Endothelial cell of umbilical vein (primary cell): ENCODE measurements around the gene NCOA6. TPM values are rescaled to one million over a fixed set of nuclear protein-coding genes. Genes with fewer than 3 reads are reported as not detected.
A peak's percentile ranks its signal among the peaks of the same experiment; 100 is the strongest.

Experiments
- BruUV-seq: library from RNA; stranded (reverse); fragments of 400-500 nt; replicated peaks from 2 replicates; lab custom pipeline; 2021; lab: Mats Ljungman, UMichigan
- CTCF ChIA-PET: fragments of 300-600, 350-600 bp; sonication (Branson Sonifier 250); formaldehyde crosslinking; loops from one replicate; lab custom pipeline; 2021; ENCODE audit warnings: antibody characterized with exemption, inconsistent platforms; lab: Charles Lee
- POLR2A ChIA-PET: fragments of 300-600, 350-600 bp; sonication (Branson Sonifier 250); formaldehyde crosslinking; loops from one replicate; lab custom pipeline; 2021; ENCODE audit warnings: antibody characterized with exemption, inconsistent platforms; lab: Charles Lee
- DNase-seq: peaks from one replicate; pipeline ENCODE4 v3.0.0-alpha.2; 2011; ENCODE audit warnings: low read depth, low spot score
- FAIRE-seq: peaks from 2 replicates; lab custom pipeline; 2011; peaks lifted over from hg19 to GRCh38; lab: Jason Lieb, UNC
- H2AFZ ChIP-seq: 2 replicates; pipeline ENCODE4 v1.6.0; 2012; ENCODE audit warnings: low read depth, low read length, control low read depth, inconsistent platforms
- H3K27ac ChIP-seq: 2 replicates; pipeline ENCODE4 v1.5.1; 2011; ENCODE audit warnings: low read depth, mild to moderate bottlenecking, control low read depth, low read length, moderate library complexity; ENCODE audit not compliant: insufficient read depth
- H3K27me3 ChIP-seq, 2 experiments: 2 replicates each; pipeline versions ENCODE4 v1.6.0 to v1.6.1; 2011; ENCODE audit warnings: low read length in 2 of 2, mixed read lengths in 1 of 2; ENCODE audit not compliant: control insufficient read depth in 2 of 2, insufficient read depth in 2 of 2
- H3K36me3 ChIP-seq, 2 experiments: 2 replicates in 1 of 2; 3 replicates in 1 of 2; pipeline ENCODE4 v1.5.1; 2011; ENCODE audit warnings: low read length in 2 of 2, mild to moderate bottlenecking in 1 of 2, moderate library complexity in 1 of 2; ENCODE audit not compliant: control insufficient read depth in 2 of 2, insufficient read depth in 2 of 2; ENCODE audit errors: extremely low read depth in 1 of 2
- H3K4me1 ChIP-seq: 3 replicates; pipeline ENCODE4 v1.5.1; 2011; ENCODE audit warnings: mild to moderate bottlenecking, low read length; ENCODE audit not compliant: control insufficient read depth, insufficient read depth; ENCODE audit errors: extremely low read depth
- H3K4me2 ChIP-seq: 2 replicates; pipeline ENCODE4 v1.6.1; 2011; ENCODE audit warnings: low read length, control low read depth, mixed read lengths; ENCODE audit not compliant: insufficient read depth
- H3K4me3 ChIP-seq, 3 experiments: fragments of 200-600 bp in 1 of 3; sonication (generic), shearing (Covaris generic) in 1 of 3; replicated peaks in 1 of 3; 2 replicates each; pipeline ENCODE4 v1.5.1; 2011 to 2016; ENCODE audit warnings: control low read depth in 3 of 3, low read length in 3 of 3, mild to moderate bottlenecking in 2 of 3, inconsistent platforms in 1 of 3, low read depth in 1 of 3, moderate library complexity in 1 of 3; ENCODE audit not compliant: insufficient read depth in 1 of 3
- H3K79me2 ChIP-seq: 2 replicates; pipeline ENCODE4 v1.6.0; 2012; ENCODE audit warnings: low read length, inconsistent platforms; ENCODE audit not compliant: control insufficient read depth, insufficient read depth
- H3K9ac ChIP-seq: replicated peaks from 2 replicates; pipeline ENCODE3; 2011; ENCODE audit warnings: low read length, control low read depth; ENCODE audit not compliant: insufficient read depth; ENCODE audit errors: extremely low read depth
- H3K9me1 ChIP-seq: replicated peaks from 3 replicates; pipeline ENCODE4 v1.6.0; 2011; ENCODE audit warnings: mild to moderate bottlenecking, low read length; ENCODE audit not compliant: control insufficient read depth, insufficient read depth; ENCODE audit errors: extremely low read depth
- H3K9me3 ChIP-seq: replicated peaks from 2 replicates; pipeline ENCODE4 v1.5.1; 2012; ENCODE audit warnings: low read length, inconsistent platforms; ENCODE audit not compliant: control insufficient read depth, insufficient read depth
- H4K20me1 ChIP-seq: replicated peaks from 2 replicates; pipeline ENCODE3; 2011; ENCODE audit warnings: mild to moderate bottlenecking, low read length; ENCODE audit not compliant: control insufficient read depth, insufficient read depth; ENCODE audit errors: extremely low read depth
- EZH2 ChIP-seq: IDR thresholded peaks from 2 replicates; pipeline ENCODE4 v1.6.1; 2012; ENCODE audit warnings: borderline replicate concordance, low read depth, mild to moderate bottlenecking, moderate library complexity, low read length, inconsistent platforms; ENCODE audit not compliant: severe bottlenecking
- FOS ChIP-seq: IDR thresholded peaks from 2 replicates; pipeline ENCODE4 v1.6.1; 2011; ENCODE audit warnings: mild to moderate bottlenecking, low read length, moderate library complexity, borderline replicate concordance; ENCODE audit not compliant: insufficient read depth
- GATA2 ChIP-seq: IDR thresholded peaks from 2 replicates; pipeline ENCODE4 v1.7.0; 2011; ENCODE audit warnings: low read depth, mild to moderate bottlenecking, moderate library complexity, mixed read lengths, low read length; ENCODE audit not compliant: insufficient read length, insufficient read depth
- JUN ChIP-seq: IDR thresholded peaks from 2 replicates; pipeline ENCODE4 v1.6.1; 2011; ENCODE audit warnings: borderline replicate concordance, low read depth; ENCODE audit not compliant: insufficient read length, insufficient read depth
- MYC ChIP-seq: IDR thresholded peaks from one replicate; pipeline ENCODE4 v1.6.1; 2011; ENCODE audit warnings: mild to moderate bottlenecking, low read depth, low read length
- POLR2A ChIP-seq: IDR thresholded peaks from 2 replicates; pipeline ENCODE4 v1.6.1; 2012; ENCODE audit warnings: low read depth, mild to moderate bottlenecking, control low read depth, low read length
- POLR2AphosphoS5 ChIP-seq: IDR thresholded peaks from 2 replicates; pipeline ENCODE4 v1.6.1; 2012; ENCODE audit warnings: low read depth, mild to moderate bottlenecking, control low read depth, low read length, moderate library complexity; ENCODE audit not compliant: insufficient read depth
- dilution Hi-C: fragments of 300-500 bp; cut with MboI; formaldehyde crosslinking; loops from one replicate; pipeline ENCODE4 v1.15.0; 2019; ENCODE audit warnings: low sequenced_read_pairs; ENCODE audit not compliant: extremely low pct_ligation_motif_present
- intact Hi-C: fragments of 100-400 bp; cut with micrococcal nuclease; formaldehyde crosslinking; loops from one replicate; pipeline ENCODE4 v1.10.0; 2022
- polyA plus RNA-seq, 4 experiments: library from polyadenylated mRNA; depleted of rRNA in 3 of 4; stranded (reverse) in 3 of 4; unstranded in 1 of 4; fragments of >200 nt; gene quantifications; 2 replicates each; pipeline versions ENCODE4 v1.2.1 to v1.2.3, GENCODE V29; 2011 to 2012; ENCODE audit warnings: missing spikeins in 1 of 4
- total RNA-seq: library from RNA; stranded (reverse); gene quantifications from 2 replicates; pipeline ENCODE4 v1.2.3, GENCODE V29; 2021
- TF ChIP-seq, protein P1 (sequence below), 2 donors: IDR thresholded peaks; 1 replicate in 1 of 2; 2 replicates in 1 of 2; pipeline ENCODE4 v1.5.1; 2011; ENCODE audit warnings: low read length in 2 of 2, mild to moderate bottlenecking in 2 of 2, moderate library complexity in 2 of 2, control low read depth in 1 of 2, inconsistent platforms in 1 of 2, low read depth in 1 of 2; ENCODE audit not compliant: insufficient read depth in 1 of 2; ENCODE audit errors: extremely low read depth in 1 of 2
- TF ChIP-seq, protein P2 (sequence below): IDR thresholded peaks from 2 replicates; pipeline ENCODE4 v1.6.1; 2011; ENCODE audit not compliant: insufficient read depth, insufficient read length

The NCOA6 gene
- total and polyA plus RNA-seq, 2 donors (not counting 3 experiments of a cell fraction or from before 2014, with no cell fraction given) = 16.9 to 26.7 TPM

GRCh38 chr20:34689486-34689885, 136.0 kb downstream of the NCOA6 start:
- no peaks in the 10 kb centered on the region for H3K9me3 ChIP-seq
- no peaks in the 10 kb centered on the region for H3K27me3 ChIP-seq
- H3K9ac ChIP-seq = no peak overlapping the region
- no peaks in the 10 kb centered on the region for H3K79me2 ChIP-seq
- no peaks in the 10 kb centered on the region for H3K36me3 ChIP-seq
- intact Hi-C loops (no loop called here), dilution Hi-C loops (no loop called here)
- peak overlapping the region; percentile 45 for H3K4me2 ChIP-seq
- peak overlapping the region; percentile 24 for H3K27ac ChIP-seq
- H3K4me1 ChIP-seq = peaks cover 7% of the 10 kb centered on the region
- ChIA-PET POLR2A (interaction anchor here (0.6 to 1.0 kb wide), 2 partner anchors 14 to 999 kb away, joined by 3 to 6 read pairs; partner anchors contain the start of gene TP53INP2), CTCF (interaction anchor here (0.7 to 2.0 kb wide), 9 partner anchors 9 to 152 kb away, joined by 3 to 4 read pairs (median 3); no protein-coding TSS in a partner anchor)
- DNase-seq (peak; percentile 61), FAIRE-seq (peak; percentile 98)
- H2AFZ ChIP-seq = no peak overlapping the region
- no peak overlapping the region for H3K4me3 ChIP-seq
- BruUV-seq = no TSS peak
- no peaks in the 10 kb centered on the region for H4K20me1 ChIP-seq
- H3K9me1 ChIP-seq = no peaks in the 10 kb centered on the region
- TF ChIP-seq GATA2 (peak; percentile 56), POLR2AphosphoS5 (peak; percentile 74), EZH2 (no peak), FOS (peak; percentile 95), JUN (peak; percentile 63), POLR2A (no peak)

DNA sequence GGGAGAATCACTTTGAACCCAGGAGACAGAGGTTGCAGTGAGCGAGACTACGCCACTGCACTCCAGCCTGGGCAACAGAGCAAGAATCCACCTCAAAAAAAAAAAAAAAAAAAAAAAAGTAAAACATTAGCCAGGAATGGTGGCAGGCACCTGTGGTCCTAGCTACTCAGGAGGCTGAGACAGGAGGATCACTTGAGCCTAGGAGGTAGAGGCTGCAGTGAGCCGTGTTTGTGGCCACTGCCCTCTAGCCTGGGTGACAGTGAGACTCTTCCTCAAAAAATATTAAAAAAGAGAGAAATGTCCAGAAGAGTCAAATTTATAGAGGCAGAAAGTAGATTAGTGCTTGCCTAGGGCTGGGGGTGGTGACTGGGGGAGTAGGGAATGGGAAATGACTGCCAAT, 141.8 kb downstream of the NCOA6 start:
- no peaks in the 10 kb centered on the region for H3K9me1 ChIP-seq
- H3K4me2 ChIP-seq = no peak overlapping the region
- no peak overlapping the region for H3K27ac ChIP-seq
- no peaks in the 10 kb centered on the region for H3K27me3 ChIP-seq
- CTCF ChIA-PET = interaction anchor here (0.7 kb wide), 1 partner anchor 24 kb away, joined by 4 read pairs; no protein-coding TSS in a partner anchor
- no peaks in the 10 kb centered on the region for H3K9me3 ChIP-seq
- H3K79me2 ChIP-seq = no peaks in the 10 kb centered on the region
- H2AFZ ChIP-seq = no peak overlapping the region
- dilution Hi-C loops = no loop called here
- FAIRE-seq (no peak), DNase-seq (no peak)
- H3K4me1 ChIP-seq = no peaks in the 10 kb centered on the region
- H4K20me1 ChIP-seq = no peaks in the 10 kb centered on the region
- no peak overlapping the region for H3K9ac ChIP-seq
- POLR2A ChIA-PET = no interaction called here
- TF ChIP-seq FOS (no peak), JUN (no peak), EZH2 (no peak), POLR2A (no peak), GATA2 (no peak), MYC (no peak), POLR2AphosphoS5 (no peak)
- TF ChIP-seq, protein P1, sequence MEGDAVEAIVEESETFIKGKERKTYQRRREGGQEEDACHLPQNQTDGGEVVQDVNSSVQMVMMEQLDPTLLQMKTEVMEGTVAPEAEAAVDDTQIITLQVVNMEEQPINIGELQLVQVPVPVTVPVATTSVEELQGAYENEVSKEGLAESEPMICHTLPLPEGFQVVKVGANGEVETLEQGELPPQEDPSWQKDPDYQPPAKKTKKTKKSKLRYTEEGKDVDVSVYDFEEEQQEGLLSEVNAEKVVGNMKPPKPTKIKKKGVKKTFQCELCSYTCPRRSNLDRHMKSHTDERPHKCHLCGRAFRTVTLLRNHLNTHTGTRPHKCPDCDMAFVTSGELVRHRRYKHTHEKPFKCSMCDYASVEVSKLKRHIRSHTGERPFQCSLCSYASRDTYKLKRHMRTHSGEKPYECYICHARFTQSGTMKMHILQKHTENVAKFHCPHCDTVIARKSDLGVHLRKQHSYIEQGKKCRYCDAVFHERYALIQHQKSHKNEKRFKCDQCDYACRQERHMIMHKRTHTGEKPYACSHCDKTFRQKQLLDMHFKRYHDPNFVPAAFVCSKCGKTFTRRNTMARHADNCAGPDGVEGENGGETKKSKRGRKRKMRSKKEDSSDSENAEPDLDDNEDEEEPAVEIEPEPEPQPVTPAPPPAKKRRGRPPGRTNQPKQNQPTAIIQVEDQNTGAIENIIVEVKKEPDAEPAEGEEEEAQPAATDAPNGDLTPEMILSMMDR (IDR thresholded peaks at IDR 0.05; ENCODE audit: extremely low read depth in 1 of 2, insufficient read depth in 1 of 2, low read depth in 1 of 2, low read length in 2 of 2) = no peak
- TF ChIP-seq, protein P2, sequence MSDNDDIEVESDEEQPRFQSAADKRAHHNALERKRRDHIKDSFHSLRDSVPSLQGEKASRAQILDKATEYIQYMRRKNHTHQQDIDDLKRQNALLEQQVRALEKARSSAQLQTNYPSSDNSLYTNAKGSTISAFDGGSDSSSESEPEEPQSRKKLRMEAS = no peak
- intact Hi-C loops = no loop called here
- no peaks in the 10 kb centered on the region for H3K36me3 ChIP-seq
- no TSS peak for BruUV-seq
- H3K4me3 ChIP-seq = no peak overlapping the region
